CD4-positive, alpha-beta T cell treated with Interleukin-1 beta for 1 hour (primary cell): ENCODE data around the gene L2HGDH.
"Not testable (repeated sequence)": the region's sequence is repeated elsewhere in the genome, so short reads cannot be mapped to it uniquely, and the experiment has no call there.

Source experiments
- DNase-seq, 2 donors: peaks; one replicate each; pipeline ENCODE4 v3.0.0-alpha.2; 2020 to 2022

L2HGDH gene

DNA sequence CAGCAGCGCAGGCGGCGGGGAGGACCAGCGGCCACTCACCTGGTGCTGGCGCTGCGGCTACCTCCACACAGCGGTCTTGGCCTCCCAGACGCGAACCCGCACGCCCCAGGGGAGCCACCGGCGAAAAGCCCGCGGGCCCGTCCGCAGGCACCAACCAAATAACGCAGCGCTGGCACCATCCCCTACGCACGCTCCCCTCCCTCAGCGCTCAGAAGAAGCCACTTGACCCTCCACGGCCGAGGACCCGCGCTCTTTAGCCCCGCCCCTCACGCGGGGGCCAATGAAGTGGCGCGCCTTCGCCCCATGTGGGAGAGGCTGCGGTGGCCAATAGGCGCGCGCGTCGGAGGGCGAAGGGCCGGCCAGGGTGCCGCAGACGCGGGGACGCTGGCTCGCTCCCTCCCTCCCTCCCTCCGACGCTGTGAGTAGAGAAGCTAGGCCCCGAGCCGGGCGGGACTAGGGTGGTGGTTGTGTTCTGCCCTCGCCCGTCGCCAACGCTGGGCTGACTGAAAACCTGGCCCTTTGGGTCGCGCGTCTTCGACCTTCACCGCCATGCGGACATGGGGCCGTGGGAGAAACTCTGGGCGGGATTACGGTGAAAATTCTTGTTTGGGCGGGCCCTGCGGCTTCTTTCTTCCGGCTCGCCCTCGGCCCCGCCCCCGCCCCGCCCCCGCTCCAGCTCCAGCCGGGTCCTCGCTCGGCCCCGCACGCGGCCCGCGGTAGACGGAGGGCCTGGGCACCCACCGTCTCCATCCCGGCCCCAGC lies at the start of gene L2HGDH, which contains the start of gene DMAC2L:
L2HGDH (minus strand) TSS at position 258 of the 762 bp plus-strand sequence; CDS start at position 179, 79 bp downstream.
DMAC2L (plus strand) TSS at position 353 of the 762 bp plus-strand sequence. CDS start 9,164 bp downstream, outside the sequence.
- DNase-seq = peak; percentile 89 to 90

DNA sequence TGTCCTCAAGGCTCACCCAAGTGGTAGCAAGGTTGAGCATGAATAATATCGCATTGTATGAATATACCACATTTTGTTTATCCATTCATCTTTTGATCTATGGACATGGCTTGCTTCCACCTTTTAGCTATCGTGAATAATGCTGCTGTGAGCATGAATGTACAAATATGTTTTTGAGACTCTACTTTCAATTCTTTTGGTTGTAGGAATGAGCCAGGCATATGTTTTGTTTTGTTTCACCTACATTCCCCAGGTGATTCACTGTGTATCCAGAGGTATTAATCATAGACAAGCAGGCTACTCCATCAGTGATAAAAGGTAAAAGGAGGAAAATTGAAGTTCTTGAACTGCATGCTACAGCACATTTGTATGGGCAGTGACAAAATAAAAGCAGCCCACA lies 48.8 kb upstream of the L2HGDH start:
- DNase-seq = no peak

DNA sequence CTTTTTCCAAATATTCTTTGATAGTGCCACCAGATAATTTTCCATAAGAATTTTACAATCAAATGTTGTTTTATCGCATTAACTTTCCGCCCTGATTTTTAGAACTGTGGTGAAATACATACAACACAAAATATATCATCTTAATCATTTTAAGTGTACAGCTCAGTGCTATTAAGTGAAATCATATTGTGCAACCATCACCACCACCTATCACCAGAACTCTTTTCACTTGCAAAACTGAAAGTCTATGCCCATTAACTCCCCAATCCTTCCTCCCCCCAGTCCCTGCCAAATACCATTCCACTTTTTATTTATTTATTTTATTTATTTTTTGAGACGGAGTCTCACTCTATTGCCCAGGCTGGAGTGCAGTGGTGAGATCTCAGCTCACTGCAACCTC lies 48.1 kb upstream of the L2HGDH start:
- no peak for DNase-seq

DNA sequence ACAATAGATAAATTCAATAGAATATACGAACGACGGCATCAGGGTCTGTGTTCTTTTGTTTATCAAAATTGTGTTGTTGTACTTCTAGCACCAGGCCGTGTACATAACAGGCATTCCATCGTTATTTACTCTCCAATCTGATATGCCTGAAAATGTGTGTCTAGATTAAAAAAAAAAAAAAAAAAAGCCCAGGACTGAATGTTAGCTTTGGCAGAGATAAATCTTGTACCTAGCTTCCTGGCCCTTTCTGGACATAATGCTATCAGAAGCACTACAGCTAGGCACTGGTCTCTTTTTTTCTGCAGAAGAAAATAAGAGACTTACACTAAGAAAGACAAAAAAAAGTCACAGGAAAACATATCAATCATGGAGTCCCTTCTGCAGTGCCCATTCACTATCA lies 47.6 kb upstream of the L2HGDH start:
- DNase-seq = no peak

DNA sequence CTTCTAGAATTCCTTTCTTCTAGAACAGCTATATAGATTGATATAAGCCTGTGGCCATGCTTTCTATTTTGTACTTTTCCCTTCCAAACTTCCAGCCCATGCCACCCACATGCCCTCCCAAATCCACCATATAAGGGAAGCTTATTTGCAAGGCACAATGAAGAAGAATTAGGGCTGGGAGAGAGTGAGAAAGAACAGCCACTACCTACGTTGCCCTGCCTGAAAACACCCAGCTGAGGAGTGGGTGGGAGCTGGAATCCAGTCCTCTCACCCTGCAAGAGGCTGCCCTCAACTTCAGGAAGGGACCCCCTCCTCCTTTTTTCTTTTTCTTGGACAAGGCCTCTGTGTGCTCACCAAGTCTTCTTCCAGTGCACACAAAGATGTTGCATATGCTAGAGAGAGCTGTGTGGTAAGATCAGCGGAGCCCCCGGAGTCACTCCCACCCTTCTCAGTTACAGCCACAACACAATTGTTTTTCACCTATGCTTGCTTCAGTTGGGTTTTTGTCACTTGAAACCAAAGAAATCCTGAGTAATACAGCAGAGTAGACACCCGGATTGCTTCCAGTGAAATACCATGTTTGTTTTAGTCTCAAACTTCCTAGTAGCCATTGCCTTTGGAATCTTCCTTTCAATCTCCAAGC lies 45.8 kb upstream of the L2HGDH start:
- DNase-seq = no peak

DNA sequence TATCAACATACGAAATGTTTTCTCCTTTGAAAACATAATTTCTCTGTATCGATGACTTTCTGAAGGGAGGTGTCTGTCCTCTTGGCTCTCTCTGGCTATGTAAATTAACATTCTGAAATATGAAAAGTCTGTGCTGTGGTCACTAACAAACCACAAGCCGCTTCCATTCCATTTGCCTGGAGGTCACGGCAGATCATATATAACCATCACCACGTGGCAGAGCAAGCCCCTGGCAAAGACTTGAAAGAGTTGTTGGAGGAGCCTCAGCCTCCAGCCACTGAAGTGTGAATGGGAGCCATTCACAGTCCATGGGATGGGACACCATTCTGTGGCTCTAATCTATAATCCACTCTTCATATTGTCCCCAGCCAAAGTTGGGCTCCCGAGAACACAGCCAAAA lies 45.1 kb upstream of the L2HGDH start:
- no peak for DNase-seq

DNA sequence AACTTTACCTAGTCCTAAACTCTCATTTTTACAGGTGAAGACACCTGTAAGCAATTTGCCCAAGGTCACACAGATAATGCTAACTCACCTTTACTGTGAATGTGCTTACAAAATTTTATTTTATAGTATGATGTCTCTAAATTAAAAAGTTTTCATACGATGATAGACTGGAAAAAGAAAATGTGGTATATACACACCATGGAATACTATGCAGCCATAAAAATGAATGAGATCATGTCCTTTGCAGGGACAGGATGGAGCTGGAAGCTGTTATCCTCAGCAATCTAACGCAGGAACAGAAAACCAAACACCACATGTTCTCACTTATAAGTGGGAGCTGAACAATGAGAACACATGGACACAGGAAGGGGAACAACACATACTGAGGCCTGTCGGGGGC lies 44.3 kb upstream of the L2HGDH start:
- not testable (repeated sequence) for DNase-seq

DNA sequence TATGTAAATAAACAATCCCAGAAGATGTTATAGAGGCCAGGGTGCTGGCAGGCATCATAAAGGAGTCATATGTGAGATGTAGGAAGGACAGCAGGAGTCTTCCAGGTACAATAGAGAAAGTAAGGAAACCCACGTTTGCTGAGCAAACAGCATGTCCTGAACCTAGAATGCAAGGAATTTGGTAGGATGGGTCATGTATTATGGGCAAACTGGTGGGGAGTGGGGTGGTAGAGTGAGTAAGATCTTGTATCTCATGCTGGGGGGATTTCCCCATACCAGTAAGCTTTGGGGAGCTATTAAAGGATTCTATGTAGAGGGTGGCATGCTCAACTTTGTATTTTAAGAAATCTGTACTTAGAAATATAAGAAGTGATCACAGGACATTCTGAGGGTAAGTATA lies 43.7 kb upstream of the L2HGDH start:
- DNase-seq = no peak

DNA sequence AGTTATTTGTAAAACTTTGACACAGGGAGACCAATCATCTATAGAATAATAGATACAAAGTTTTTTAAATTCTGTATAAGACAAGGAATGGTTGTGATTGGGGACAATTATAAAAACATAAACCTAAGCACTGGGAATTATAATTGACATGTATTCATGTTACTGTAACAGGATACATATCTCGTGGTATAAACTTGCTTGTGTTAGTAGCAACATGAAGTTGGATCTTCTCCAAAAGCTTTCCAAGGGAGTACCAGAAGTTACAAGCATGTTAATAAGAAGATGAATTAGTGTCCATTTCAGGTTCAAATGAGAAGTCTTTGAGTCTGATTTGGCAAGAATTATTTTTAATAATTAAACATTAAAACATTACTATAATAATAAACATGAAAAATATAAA lies 42.5 kb upstream of the L2HGDH start:
- no peak for DNase-seq

DNA sequence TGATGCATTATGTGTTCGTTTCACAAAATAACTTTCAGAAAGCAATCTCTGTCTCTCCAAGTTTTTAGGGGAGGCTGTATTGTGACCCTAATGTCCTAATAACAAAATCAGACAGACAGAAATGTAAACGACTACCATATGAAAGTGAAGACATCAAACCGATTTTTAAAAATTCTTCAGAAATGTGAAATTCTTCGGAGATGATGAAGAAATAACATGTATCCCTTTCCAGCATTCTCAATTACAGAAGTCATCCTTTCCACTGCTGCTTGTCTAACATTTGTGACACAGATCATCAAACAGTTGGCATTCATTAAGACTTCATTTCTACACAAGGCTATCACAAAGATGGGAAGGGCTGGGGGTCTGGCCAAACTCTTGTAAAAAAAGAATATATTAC lies 41.1 kb upstream of the L2HGDH start:
- DNase-seq = no peak

DNA sequence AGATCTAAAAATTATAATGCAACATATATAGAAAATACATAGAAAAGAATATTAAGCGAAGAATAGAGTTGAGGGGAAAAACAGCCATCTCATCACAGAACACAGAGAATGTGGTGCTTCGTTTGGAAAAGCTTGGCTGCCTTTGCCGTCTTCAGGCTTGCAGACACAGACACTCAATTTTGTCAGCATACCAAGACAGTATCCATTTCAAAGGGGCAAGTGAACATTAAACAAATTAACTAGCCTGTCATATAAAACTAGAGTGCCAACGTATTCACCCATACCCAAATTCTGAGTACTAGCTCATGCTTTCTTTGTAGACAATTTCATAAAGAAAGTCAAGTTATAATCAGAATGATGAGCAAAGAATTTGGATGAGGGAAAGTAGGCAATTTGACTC lies 40.6 kb upstream of the L2HGDH start:
- no peak for DNase-seq

DNA sequence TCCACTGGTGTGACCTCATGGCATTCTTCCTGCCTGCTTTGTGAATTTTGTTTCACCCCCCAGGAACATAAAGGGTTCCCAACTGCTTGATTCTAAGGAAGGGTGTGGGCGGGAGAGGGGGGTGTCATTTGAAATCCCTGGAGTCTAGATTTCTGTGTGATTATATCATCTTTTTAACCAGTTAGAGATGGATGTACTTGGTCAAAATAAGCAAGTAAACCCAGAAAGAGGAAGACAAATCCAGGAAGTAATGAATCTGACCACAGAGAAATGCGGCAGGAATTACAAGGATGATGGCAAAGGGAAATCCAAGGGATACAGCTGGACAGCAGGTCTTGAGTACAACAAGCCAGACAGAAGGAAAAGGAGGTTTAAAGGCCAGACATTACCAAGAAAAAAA lies 38.9 kb upstream of the L2HGDH start:
- DNase-seq = no peak

DNA sequence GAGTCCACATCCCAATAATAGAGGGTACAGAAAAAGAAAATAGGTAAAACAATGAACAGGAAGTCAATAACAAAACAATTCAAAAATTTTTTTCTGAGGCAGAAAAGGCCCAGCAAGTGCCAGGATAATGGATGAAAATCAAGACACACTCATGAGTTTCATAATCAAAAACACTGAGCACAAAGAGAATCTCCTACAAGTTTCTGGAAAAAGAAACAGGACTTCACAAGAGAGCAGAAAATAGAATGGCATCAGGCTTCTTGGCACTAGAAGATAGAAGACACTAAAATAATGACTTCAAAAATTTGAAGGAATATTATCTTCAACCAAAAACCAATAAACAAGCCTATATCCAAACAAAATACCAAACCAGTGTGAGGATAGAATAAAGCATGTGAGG lies 36.9 kb upstream of the L2HGDH start:
- no peak for DNase-seq

DNA sequence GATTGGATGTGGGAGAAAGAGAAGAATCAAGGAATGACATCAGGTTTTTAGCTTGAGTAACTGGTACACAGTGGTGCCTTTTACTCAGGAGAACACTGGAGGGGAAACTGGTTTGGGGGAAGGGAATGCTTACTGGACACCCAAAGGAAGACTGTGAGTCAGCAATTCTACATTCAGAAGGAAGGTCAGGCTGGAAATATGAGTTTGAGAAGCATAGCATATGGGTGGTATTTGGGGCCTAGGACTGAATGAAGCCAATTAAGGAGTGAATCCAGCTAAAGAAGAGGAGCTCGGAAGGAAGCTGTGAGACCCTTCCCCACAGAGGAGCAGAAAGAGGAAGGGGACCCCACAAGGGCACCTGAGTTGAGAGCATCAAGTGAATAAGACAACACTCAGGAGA lies 35.5 kb upstream of the L2HGDH start:
- DNase-seq = no peak

DNA sequence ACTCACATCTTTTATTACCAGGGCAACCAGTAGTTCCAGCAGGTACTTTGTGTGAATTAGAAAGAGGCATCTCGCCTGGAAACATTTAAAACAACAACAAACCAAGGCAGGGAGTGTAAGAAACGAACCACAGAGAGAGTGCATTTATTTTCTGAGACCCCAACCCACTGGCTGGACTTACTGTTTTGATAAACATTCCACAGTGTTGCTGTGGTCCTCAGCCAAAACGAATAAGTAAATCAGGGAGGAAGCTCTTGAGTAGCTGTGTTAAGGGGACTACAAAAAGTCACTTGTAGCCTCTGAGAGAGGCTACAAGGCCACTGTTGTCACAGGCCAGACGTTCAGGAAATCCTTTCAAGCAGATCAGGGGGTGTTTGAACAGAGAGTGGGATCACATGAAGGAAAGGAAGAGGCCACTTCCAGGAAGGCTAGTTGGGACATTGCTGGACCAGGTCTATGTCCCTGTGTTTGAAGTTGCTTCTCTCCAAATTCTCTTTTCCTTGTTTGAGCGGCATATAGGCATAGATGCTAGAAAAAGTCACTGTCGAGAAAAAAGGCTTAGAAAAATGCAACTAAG lies 33.9 kb upstream of the L2HGDH start:
- DNase-seq = no peak

DNA sequence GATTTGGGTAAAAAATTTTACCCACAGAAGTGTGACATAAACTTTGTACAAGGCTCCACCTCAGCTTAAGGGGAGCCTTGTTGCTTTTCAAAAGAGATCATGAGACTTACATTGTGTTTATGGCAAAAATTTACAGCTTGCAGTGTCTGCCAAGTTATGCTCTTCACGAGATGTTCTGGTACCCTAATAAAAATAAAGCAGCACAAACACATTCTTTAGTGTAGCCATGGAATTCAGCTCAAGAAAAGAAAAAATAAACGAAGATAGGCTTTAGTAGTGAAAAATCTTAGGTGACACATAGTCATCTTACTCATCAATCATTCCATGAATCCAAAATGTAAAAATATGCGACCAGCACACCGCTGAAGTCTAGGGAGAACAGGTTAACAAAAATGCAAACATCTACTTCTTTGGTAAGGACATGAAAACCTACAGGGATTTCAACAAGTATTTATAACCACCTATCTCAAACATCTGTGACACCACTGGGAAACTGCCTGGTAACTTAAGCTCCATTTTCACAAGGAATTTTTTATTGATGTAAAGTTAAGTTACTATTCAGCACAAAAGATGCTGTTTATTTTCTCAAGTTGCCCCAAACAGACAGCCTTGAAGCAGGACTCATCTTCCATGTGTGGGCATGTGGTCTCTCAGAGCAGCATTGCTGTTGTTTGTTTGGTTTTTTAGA lies 33.0 kb upstream of the L2HGDH start:
- no peak for DNase-seq

DNA sequence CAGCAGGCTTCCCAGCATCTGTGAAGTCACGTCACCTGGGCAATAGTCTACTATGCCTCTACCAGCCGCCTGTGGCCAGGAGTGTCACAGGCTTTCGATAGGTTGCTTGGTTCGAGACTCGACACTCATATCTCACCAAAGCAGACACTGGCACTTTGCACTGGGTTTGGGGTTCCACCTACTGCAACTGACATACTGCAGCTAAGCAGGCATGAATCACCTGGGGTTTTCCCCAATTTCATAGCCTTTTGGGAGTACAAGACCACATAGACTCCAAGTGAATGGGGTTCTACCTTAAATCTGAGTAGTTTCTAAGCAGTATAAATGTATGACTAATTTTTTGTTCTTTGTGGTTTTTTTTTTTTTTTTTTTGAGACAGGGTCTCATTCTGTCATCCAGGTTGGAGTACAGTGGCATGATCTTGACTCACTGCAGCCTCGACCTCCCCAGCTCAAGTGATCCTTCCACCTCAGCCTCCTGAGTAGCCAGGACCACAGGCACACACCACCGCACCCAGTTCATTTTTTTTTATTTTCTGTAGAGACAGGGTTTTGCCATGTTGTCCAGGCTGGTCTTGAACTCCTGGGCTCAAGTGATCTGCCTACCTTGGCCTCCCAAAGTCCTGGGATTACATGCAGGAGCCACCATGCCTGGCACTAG lies 32.2 kb upstream of the L2HGDH start:
- DNase-seq = no peak

DNA sequence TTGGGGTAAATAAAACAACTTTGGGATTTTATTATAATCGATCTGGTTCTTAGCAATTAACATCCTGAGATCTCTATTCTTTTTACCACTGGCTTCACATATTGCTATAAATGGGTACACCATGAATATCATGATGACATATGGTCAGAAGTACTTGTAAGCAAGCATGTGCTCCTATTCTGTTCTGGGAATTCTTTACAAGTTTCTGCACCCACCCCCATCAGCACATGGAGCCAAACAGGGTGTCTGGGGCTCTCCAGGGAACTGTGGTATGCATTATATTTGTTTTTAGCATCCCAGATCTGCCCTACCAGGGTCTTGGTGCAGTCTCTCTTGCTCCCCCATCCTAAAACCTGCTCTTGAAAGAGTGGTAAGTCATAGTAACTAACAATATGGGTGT lies 31.4 kb upstream of the L2HGDH start:
- DNase-seq = no peak

DNA sequence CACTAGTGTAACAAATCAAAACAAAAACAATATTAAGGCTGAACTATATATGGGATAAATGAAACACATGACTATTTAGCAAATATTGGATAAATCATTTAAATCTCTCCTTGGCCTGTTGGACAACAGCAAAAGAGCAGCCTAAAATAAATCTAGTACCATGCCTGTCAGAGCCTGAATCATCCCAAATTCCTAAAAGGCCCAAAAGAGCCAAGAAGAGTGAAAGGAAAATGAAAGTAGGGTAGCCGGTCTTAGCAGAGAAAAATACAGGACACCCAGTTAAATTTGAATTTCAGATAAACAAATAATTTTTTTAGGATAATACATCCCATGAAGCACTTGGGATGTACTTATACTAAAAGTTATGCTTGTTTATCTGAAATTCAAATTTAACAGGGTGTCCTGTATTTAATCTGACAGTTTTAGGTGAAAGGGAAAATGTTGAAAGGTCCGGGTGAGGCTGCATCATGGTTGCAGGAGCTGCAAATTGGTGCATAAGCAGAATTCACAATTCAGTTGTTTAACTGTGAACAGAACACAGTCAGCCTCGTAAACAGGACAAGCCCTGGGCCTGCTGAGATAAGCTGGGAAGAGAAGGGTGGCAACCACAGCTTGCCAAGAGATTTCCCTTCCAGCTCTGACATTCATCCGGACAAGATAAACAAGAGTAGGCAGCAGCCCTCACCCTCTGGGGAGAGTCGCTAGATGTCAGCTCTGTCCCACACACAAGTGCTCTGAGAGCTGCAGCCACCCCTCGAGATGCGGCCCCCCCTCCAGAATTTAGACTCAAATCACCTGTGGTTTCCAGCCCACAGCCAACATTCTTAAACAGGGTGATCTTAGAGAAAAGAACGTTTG lies 30.4 kb upstream of the L2HGDH start:
- DNase-seq = peak; percentile 47 to 59

DNA sequence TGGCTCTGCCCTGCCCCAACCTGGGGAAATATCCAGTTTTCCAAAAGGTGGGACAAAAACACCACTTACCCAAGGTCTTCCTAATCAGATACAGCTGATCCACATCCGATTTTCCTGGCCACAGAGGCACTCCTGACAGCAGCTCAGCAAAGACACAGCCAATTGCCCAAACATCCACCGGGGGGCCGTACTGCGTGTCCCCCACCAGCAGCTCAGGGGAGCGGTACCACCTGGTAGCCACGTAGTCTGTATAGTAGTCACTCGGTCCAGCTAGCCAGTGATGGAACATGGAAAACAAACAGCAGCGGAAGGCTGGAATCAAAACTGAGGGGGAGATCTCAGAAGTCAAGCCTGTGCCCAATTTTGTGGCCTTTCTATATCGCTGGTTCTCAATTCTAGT lies 28.9 kb upstream of the L2HGDH start:
- DNase-seq = no peak

DNA sequence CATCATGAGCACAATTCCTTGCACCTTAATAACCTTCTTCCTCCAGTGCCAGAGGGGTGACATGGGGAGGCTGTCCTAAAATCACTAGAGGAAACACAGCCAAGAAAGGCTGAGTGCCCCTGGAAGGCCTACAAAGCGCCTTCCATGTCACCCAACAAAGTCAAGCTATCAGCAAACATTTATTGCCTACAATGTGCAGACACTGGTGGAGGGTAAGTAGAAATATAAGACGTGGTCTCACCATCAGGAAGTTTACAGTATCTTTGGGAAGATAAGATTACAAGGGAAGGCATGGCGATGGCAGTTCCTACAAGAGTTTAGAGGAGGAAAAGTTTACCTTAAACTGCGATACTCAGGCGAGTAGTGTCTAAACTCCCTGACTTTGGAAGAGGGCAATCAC lies 28.0 kb upstream of the L2HGDH start:
- no peak for DNase-seq

DNA sequence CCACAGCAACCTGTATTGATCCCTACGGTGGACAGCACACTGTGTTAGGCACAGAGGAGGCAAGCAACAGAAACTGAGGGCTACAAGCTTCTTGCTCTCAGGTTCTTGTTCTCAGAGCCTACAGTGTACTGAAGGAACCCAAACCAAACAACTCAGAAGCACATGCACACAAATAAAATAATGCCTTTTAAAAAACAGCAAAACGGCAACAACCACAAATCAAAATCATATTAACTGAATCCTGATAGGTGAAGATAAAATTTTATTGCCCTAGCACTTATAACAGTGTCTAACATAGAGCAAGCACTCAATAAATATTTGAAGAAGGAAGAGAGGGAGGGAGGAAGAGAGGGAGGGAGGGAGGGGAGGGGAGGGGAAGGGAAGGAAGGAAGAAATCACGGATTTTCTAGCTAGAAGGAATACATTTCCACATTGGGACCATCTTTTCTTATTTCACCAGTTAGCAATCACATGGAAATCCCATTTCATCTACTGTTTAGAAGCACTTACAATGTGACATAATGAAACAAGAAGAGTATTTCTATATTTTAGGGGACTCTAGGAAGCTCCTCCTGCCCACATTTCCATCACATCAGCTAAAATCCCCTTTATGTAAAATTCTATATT lies 27.3 kb upstream of the L2HGDH start:
- DNase-seq = no peak
